Ovary (tissue), 3 donors: ENCODE results near the gene CCBE1.

Experiments
- CTCF ChIP-seq, 3 donors: fragments of 450-650 bp in 2 of 3; fragments of 200-600 bp in 1 of 3; IDR thresholded peaks; one replicate each; pipeline versions ENCODE4 v1.5.1 to v1.8.0; 2016 to 2022; ENCODE audit warnings: antibody characterized with exemption in 3 of 3, mild to moderate bottlenecking in 1 of 3
- EP300 ChIP-seq: sonication (generic); formaldehyde crosslinking; IDR thresholded peaks from one replicate; pipeline ENCODE4 v1.6.1; 2017; ENCODE audit warnings: antibody characterized with exemption
- POLR2A ChIP-seq: fragments of 450-650 bp; IDR thresholded peaks from one replicate; pipeline ENCODE4 v1.6.1; 2017; ENCODE audit warnings: antibody characterized with exemption, mild to moderate bottlenecking, moderate library complexity
- donor health status: DM: no; HTN: no; CAD: no.

GRCh38 chr18:59691996-59692395, 5.2 kb downstream of the CCBE1 start:
- no peak for TF ChIP-seq CTCF (IDR thresholded peaks at IDR 0.05)
- TF ChIP-seq POLR2A: no peak
- no peak for TF ChIP-seq EP300
